HS-5 (cell line): Measurements from ENCODE around the gene FOXN1.
A peak's percentile ranks its signal among the peaks of the same experiment; 100 is the strongest.

ENCODE experiments used
- DNase-seq: peaks from one replicate; pipeline ENCODE4 v3.0.0-alpha.2; 2012; ENCODE audit warnings: low read depth

The FOXN1 gene

DNA sequence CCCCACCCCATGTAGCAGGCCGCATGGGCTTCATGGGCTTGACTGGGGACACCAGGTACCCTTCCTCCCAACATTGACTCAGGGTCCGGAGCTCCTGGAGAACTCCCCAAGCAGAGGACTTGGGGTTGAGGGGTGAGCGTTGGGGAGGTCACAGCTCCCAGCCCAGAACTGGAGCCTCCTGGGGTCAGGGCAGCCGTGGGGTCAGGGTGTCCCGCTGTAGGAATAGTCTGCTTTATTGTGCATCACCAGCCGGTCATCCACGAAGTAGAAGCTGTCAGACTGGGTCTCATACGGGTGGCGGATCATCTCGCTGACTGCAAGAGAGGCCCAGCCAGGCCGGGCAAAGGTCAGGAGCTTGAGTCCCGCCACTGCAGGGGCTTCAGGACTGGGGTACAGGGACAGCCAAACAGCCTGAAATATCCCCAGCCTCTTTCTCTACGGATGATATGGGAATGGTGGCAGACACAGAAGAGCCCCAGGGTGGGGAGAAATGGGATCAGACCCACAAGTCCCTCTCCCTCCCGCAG is 41.0 kb downstream of the FOXN1 start:
- DNase-seq: no peak

DNA sequence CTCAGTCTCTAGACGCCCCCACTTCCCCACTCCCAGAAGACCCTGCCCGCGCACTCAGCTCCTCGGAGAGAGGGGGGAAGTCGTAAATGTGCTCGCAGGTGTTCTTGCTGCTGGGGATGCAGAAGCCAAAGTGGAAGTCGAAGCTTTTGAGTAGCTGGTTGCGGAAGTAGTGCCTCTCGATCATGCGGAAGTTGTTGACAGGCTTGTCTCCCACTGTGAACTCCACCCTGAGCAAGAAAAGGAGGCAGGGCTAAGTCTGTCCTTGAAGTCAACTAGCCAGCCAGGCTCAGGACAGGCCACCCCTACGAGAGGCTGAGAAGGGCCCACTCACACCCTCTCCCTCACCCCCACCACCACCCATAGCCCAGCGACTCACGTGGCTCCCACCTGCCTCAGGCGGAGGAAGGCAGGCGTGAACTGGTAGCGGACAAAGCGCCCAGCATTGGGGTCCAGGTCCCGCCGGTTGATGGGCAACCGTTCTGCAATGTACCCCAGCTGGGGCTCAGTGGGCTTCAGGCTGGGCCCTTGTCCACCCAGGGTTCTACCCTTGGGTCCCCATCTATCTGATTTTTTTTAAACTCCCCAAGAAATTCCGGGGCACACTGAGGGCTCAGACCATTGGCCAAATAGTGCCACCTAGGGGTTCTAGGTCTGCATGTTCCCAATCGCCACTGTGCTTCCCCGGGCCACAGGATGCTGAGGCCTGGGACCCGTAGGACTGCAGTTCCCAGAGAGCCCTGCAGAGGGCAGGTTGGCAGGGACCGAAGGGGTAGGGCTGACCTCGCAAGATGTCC is 41.7 kb downstream of the FOXN1 start:
- DNase-seq: no peak

DNA sequence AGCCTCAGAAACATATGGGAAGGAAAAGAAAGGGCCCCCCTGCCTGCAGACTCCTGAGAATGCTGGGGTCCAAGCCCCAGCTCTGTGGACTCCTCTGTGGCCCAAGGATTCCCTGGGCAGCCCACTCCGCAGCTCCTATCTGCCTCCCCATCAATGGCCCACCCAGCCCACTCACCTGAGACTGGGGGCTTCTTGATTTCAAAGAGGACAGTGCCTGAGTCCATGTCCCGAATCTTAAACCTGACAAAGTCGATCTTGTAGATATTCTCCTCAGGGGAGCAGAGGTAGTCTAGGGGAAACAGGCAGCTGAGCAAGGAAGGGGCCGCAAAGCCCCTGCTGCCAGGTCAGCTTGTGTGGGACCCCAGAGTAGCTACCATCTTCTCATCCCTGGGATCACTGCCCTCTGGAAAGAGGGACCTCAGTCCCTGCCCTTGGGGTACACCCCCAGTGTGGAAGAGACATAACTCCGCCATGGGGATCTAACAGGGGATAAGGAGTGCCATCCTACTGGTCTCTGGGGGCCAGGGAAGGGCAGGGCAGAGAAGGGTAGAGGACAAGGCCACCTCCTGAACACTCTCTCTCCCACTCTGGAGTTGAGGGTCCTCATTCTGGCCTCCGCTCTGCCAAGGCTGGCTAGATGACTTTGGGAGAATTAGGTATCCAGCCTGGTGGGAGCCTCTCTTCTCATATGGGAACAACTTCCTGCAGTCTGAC is 42.4 kb downstream of the FOXN1 start:
- DNase-seq: no peak

DNA sequence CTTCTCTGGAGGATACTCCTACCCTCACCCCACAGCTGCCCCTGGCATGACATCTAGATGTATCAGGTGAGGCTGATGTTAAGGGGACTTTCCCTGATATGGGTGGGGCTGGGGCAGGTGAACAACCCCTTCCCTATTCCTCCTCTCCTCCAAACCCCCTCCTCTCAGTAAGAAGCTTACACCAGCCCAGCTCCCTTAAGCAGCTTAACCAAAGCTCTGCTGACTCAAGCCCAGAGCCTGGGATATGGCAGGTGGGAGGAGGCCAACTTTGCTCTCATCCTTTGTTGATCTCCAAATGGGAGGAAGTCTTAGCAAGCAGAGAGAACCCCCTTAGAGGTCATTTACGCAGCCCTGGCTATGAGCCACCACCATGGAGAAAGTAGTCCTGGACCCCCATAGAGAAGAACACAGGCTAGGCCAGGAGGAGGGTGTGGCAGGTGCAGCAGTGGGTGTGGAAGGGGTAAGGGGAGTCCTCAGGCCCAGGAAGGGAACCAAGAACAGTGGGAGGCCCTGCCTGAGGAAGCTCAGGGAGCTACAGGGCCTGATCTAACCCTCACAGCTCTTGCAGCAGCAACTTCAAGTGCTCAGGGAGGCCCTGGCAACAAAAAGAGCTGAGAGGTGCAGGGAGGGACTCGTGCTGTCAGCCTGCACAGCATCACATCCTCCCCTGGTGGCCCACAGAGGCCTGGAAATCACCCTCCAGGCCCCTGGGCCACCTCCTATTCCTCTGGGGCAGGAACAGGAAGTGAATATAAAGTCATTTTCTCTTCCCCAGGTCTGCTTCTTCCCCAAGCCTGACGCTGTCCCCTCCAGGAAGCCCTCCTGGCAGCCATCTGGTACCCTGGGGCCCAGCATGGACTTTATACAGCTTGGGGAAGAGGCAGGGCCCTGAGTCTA is 43.3 kb downstream of the FOXN1 start:
- DNase-seq: no peak

DNA sequence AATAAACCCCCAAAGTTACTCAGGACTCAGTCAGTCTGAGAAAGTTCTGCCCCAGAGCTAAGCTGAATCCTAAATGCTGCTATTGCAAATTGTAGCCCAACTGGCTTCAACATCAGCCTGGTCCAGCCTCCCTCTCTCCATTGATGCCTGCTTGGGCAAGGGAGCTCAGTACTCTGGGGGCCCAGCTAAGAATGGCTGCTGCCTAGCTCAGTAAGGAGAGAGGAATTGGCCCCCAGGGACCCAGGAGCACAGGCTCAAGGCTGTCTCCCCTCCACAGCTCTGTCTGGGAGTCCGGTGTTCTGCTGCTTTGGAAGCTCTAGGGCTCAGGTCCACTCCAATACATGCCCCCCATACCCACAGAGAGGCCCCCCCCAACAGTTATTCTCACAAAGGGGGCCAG is 44.7 kb downstream of the FOXN1 start:
- DNase-seq: no peak

DNA sequence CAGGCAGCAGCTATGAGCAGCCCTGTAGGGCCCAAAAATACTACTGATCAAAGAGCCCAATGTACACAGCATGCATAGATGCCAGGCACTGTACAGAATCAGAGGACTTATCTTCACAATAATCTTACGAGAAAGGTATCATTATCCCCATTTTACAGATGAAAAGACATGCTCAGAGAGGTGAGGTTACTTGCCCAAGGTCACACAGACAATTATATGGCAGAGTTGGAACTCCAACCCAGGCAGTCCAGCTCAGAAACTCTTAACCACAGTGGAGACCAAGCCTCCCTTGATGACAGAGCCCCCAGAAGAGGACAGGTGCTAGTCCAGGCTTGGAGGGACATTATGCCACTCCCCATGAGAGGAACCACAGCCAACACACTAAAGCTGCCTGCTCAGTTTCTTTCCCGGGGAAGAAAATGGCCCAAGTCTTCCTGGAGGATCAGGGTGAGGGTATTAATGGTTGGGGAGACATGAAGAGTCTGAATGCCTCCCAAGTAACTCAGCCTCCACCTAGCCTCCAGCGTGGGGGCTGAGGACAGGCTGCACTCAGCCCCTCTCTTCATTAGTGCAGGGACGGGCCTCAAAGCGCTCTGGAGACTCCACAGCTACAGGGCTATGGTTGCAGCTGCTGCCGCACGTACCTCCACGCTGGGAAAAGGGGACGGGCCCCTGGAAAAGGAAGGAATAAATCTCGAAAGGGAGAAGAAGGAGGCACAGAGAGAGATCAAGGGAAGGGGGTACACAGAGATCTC is 45.5 kb downstream of the FOXN1 start:
- DNase-seq: no peak

DNA sequence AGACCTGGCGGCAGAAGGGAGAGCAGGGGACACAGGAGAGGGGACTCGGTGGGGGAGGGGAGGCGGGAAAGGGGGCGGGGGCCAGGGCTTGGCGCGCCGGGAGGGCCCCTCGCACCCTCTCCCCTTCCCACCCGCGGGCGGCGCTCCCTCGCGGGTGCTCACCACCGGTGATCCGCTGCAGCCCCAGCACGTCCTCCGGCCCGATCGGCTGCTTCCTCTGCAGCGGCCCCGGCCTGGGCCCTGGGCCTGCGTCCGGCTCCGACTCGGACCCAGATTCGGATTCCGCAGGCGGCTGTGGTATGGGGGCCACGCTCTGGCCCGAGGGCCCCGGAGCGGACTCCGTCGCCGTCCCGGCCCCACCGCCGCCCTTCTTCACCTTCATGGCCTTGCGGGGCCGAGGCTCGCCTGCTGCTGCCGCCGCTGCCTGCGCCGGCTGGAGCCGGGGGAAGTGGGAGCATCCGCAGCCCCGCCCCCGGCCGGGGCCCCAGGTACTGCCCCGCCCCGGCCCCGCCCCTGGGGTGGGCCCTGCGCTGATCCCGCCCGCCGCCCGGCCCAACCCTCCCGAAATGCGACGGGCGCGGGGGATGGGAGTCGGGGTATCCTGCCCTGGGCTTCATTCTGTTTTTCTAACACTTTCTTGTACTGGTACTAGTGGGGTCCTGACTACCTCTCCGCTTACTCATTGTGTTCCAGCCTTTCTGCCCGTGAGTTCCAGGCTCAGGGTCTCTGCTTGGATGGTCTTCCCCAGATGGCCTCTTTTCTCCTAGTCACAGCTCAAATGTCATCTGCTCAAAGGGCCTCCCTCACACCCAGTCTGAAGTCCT is 46.2 kb downstream of the FOXN1 start, which contains the start of gene UNC119:
UNC119 (minus strand) TSS at position 449 of the 824 bp plus-strand sequence; CDS start at position 382, 67 bp downstream.
- DNase-seq: no peak

DNA sequence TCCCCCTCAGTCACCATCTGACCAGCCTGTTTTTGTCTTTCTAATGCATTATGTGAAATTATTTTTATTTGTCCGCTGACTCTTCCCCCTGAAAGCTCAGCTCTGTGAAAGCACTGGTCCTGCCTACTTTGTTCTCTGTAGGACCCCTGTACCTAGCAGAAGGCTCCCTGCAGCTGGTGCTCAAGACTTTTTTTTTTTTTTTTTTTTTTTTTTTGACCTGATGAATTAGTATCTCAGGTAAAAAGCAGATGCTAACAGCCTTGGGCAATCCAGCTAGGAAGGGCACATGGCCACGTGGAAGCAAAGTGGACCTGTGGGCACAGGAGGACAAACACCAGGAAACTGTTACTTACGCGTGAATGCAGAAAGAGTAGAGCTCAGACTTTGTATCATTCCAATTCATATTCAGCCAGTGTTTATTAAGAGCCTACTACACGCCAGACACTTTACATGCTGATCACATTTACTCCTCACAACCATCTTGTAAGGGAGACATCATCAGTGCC is 46.9 kb downstream of the FOXN1 start:
- no peak for DNase-seq

DNA sequence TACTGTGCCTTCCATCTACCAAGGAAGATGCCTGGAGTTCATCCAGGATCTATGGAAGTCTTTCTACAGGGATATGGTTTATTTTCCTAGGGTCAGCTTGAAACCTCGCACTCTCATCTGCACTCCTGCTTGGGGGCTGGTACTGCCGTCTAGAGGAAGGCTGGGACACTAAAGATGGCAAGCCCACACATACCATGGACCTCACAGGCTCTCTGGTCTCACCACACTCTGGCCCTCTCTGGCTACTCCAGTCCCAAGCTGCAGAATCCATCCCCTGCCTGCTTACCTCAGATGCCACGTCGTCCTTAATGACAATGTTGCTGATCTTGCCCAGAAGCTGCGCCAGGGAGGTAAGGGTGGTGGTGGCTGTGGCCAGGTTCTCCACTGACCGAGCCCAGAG is 48.4 kb downstream of the FOXN1 start:
- no peak for DNase-seq

DNA sequence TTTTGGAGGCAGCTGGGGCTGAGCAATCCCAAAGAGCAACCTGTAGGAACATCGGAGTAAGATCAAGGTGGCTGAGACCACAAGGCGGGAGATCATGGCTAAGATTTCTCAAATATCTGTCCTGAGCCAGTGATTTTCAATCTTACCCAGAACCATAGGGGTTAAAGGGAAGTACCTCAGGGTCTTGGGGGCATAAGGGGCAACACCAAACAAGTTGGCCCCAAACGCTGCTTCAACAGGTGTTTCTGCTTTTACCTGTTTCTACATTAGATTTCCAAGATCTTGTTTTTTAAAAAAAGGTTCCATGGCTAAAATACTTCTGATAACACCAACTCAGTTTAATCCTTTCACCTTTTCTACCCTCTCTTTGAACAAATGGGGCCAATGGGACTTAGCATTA is 48.9 kb downstream of the FOXN1 start:
- no peak for DNase-seq

DNA sequence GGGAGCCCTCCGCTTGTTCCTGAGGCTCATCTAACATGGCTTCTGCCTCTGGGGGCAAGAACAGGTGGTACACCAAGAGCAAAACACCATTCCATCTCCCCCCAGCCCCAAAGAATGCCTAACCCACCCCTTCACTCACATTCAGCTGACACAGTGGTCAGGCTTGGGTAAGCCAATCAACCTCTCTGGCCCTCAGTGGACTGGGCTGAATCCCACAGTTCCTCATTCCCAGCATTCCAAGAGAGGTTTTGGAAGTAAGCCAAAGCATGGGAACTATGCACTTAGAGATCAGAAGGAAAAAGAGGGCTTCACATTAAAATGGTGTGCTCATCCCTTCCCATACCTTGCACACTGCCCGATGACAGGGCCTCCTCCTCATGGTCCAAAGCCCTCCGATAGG is 57.3 kb downstream of the FOXN1 start:
- DNase-seq: no peak

DNA sequence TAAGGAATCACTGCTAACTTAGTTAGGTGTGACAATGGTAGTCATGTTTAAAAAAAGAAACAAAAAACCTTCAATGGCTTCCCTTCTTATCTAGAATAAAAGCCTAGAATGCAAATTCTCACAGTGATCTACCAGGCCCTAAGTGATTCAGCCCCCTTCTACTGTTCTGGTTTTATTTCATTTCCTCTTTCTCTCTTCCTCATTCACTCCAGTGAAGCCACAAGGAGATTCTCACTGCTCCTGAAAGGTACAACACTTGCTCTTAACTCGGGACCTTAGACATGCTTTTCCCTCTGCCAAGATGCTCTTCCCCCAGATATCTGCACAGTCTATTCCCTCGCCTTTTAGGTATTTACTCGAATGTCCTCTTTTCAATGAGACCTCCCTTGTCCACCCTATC is 61.5 kb downstream of the FOXN1 start:
- DNase-seq: no peak

DNA sequence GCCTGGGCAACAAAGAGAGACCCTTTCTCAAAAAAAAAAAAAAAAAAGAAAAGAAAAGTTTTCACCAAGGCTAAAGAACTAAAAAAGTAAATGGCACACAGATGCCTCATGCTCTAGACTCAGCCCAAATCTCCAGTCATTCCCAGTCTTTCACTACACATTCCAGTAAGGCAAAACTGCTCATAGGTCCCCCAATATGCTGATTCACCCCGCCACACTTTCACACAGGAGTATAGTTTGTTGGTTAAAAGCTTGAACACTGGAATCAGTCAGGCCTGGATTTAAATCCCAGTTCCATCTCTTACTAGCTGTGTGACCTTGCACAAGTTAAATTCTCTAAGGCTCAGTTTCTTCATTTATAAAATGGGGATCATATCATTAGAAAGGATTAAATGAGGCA is 63.3 kb downstream of the FOXN1 start:
- DNase-seq: no peak

DNA sequence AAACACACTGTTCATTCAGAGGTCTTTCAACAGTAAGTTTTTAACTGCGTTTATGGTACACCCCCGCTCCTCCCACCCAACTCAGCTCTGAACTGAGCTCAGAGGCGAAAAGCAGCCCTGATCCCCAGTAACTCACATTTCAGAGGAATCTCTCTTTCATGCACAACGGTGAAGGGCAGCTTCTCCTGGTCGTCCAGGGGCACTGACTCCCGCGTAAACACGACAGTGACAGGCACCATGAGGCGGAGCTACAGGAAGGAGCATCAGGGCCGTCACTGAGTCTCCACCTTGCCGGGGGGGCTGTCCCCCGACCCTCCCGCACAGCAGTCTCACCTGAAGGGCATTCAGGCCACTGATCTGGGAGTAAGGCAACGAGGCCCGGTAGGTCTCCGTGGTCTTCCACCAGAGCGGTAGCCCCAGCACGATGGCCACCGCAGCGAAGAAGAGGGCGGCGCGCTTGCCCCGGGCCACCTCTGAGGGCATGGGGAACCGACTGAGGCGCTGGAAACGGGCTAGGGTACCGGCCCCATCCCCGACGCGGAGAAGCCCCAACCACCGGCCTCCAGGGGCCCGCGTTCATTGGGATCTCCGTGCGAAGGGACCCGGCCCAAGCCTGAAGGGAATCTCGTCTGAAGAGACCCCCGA is 64.7 kb downstream of the FOXN1 start:
- no peak for DNase-seq

DNA sequence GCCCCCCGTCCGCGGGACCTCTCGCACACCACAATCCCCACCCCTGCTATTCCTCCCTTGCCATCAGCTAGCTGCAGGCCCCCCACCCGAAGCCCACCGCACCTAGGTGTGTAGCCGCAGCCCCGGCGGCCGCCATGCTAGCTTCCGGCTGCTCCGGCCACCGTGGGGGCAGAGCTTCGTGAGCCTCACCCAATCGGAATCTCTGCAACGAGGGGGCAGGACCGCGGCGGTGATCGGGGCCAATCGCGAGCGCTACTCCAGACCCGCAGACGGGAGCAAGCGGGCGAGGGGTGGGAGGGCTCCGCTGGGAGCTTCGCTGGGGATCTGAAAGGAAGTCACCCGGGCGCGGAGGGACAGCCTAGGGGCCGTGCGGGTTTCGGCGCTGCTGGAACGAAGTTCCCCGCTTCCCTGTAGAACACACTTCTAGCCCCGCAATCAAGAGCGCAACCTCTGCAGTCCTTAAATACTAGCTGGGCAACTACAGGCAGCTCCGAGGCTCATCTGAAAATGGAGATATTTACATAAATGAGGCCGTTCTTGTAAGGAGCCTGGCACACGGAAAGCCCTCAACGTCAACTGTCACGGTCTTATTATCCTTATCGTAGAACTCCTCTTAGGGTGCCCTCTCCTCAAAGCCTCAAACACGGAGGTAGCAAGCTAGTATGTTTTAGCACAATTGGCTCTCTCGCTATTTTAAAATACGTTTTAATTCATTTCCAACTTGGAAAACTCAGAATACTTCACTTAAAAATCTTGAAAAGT is 65.4 kb downstream of the FOXN1 start, which contains the start of gene PIGS:
PIGS (minus strand) TSS at position 164 of the 762 bp plus-strand sequence; CDS start at position 136, 28 bp downstream.
- peak; percentile 60 for DNase-seq

DNA sequence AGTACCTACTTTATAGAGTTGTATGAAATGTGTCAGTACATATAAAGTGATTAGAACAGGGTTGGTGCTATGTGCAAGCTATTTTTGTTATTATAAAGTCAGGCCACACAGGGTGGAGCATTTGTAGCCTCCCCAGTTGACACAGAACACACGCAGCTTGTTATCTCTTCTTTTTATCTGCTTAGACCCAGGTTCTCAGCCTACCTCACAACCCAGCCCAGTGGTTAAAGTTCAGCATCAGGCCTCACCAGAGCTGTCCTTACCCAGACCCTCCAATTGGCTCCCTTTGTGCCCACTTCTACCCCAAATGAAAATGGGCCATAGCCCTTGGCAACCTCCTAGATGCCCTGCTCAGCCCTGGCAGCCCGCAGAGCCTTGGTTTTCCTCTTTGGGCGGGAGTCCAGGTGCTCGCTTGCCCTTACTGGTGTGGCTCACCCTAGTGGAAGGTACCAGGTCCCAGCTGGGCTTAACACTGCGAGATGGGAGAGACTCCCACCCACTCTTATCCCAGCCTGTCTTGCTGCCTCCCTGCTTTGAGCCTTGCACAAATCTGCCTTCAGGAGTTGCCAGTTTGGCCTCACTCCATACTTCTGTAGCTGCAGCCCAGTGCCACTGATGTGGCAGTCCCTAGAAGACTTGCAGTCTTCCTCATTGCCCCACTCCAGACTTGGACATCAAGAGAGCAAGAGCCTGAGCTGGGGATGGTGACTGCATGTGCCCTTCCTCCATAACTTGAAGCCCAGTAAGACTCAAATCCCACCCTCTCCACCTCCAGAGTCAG is 66.3 kb downstream of the FOXN1 start:
- no peak for DNase-seq

DNA sequence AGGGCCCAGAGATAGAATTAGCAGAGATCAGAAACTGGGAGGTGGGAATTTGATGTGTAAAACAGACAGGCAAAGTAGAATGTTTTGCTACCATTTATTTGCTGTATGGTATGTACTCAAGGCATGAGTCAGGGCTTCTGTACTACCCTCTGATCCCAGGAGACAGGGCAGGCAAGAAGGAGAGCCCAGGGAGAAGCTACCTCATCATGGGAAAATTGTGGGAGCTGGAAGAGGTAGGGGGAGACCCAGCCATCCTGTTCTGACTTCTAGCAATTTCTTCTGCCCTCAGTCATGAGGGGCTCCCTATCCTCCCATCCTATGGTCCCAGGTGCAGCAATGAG is 66.9 kb downstream of the FOXN1 start:
- DNase-seq: no peak

DNA sequence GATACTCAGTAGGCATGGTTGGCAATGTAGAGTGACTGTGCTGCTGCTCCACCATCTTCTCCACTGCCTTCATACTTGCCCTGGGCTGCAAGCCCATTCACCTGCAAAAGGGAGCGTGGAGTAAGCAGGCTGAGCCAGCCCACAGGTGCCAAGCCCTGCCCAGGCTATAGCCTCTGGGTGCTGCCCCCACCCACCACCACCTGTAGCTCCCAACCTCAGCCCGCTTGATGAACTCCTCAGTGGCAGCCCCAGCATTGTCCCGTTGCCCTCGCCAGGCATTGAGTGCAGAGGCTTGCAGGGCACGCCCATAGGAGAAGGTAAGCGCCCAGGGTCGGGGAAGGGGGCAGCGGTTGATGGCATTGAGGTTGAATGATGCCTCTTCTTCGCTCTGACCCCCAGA is 67.4 kb downstream of the FOXN1 start:
- DNase-seq: no peak
